ENCODE results near the gene UBE2H. TPM values are rescaled to one million over a fixed set of nuclear protein-coding genes. Genes with fewer than 3 reads are reported as not detected.

Gene UBE2H
- total and polyA plus RNA-seq, 2 donors from 2014 or later: 40.6 to 107 TPM

GRCh38 chr7:129872054-129872453, 80.7 kb downstream of the UBE2H start:
- no peak overlapping the region for H3K27ac ChIP-seq (ENCODE audit: low read depth in 2 of 2, low read length in 2 of 2)
- H3K9me3 ChIP-seq (ENCODE audit: control insufficient read depth in 2 of 3, insufficient read depth in 1 of 3, low read length in 3 of 3): no peaks in the 10 kb centered on the region
- DNase-seq: no peak
- no peaks in the 10 kb centered on the region for H3K36me3 ChIP-seq (ENCODE audit: control insufficient read depth in 2 of 3, insufficient read depth in 3 of 3, low read length in 3 of 3)
- no peak overlapping the region for H3K9ac ChIP-seq (ENCODE audit: low read length in 3 of 3)
- H3K4me3 ChIP-seq (ENCODE audit: low read length in 3 of 3): no peak overlapping the region
- H3K4me1 ChIP-seq (ENCODE audit: control insufficient read depth in 2 of 3, insufficient read depth in 2 of 3, low read depth in 1 of 3, low read length in 3 of 3): peaks cover 0 to 20% (median 5%) of the 10 kb centered on the region in 3 donors
- no peak for FAIRE-seq
- H3K27me3 ChIP-seq (ENCODE audit: control insufficient read depth, insufficient read depth, low read length): no peaks in the 10 kb centered on the region
- no peak for TF ChIP-seq CTCF (IDR thresholded peaks at IDR 0.05; ENCODE audit: borderline replicate concordance, extremely low read depth, insufficient read depth)
- intact Hi-C loops (cut with DNase I): no loop called here

- DNase-seq: no peak
- no peak overlapping the region for H3K27ac ChIP-seq (ENCODE audit: low read depth in 2 of 2, low read length in 2 of 2)
- H3K27me3 ChIP-seq (ENCODE audit: control insufficient read depth, insufficient read depth, low read length): no peaks in the 10 kb centered on the region
- intact Hi-C loops (cut with DNase I): no loop called here
- H3K9me3 ChIP-seq (ENCODE audit: control insufficient read depth in 2 of 3, insufficient read depth in 1 of 3, low read length in 3 of 3): no peaks in the 10 kb centered on the region
- no peak for TF ChIP-seq CTCF (IDR thresholded peaks at IDR 0.05; ENCODE audit: borderline replicate concordance, extremely low read depth, insufficient read depth)
- H3K4me1 ChIP-seq (ENCODE audit: control insufficient read depth in 2 of 3, insufficient read depth in 2 of 3, low read depth in 1 of 3, low read length in 3 of 3): peaks cover 0 to 23% (median 12%) of the 10 kb centered on the region in 3 donors
- FAIRE-seq: no peak
- H3K36me3 ChIP-seq (ENCODE audit: control insufficient read depth in 2 of 3, insufficient read depth in 3 of 3, low read length in 3 of 3): no peaks in the 10 kb centered on the region
- H3K4me3 ChIP-seq (ENCODE audit: low read length in 3 of 3): no peak overlapping the region
- no peak overlapping the region for H3K9ac ChIP-seq (ENCODE audit: low read length in 3 of 3)
Observed at GRCh38 chr7:129870668-129871067, 82.1 kb downstream of the UBE2H start.

- Histone ChIP-seq H3K4me3 (ENCODE audit: low read length in 3 of 3) (no peak overlapping the region), H3K27me3 (ENCODE audit: control insufficient read depth, insufficient read depth, low read length) (no peaks in the 10 kb centered on the region), H3K9me3 (ENCODE audit: control insufficient read depth in 2 of 3, insufficient read depth in 1 of 3, low read length in 3 of 3) (no peaks in the 10 kb centered on the region), H3K4me1 (ENCODE audit: control insufficient read depth in 2 of 3, insufficient read depth in 2 of 3, low read depth in 1 of 3, low read length in 3 of 3) (peaks cover 4 to 40% (median 25%) of the 10 kb centered on the region in 3 donors), H3K27ac (ENCODE audit: low read depth in 2 of 2, low read length in 2 of 2) (peak overlapping the region; percentile 19 to 74), H3K36me3 (ENCODE audit: control insufficient read depth in 2 of 3, insufficient read depth in 3 of 3, low read length in 3 of 3) (no peaks in the 10 kb centered on the region), H3K9ac (ENCODE audit: low read length in 3 of 3) (no peak overlapping the region)
- intact Hi-C loops (cut with DNase I): no loop called here
- no peak for DNase-seq
- TF ChIP-seq CTCF (IDR thresholded peaks at IDR 0.05; ENCODE audit: borderline replicate concordance, extremely low read depth, insufficient read depth): no peak
- no peak for FAIRE-seq
Observed at GRCh38 chr7:129866251-129866650, 86.5 kb downstream of the UBE2H start.

- DNase-seq (no peak), FAIRE-seq (no peak)
- H3K4me1 ChIP-seq (ENCODE audit: control insufficient read depth in 2 of 3, insufficient read depth in 2 of 3, low read depth in 1 of 3, low read length in 3 of 3): peaks cover 4 to 42% (median 23%) of the 10 kb centered on the region in 3 donors
- no peaks in the 10 kb centered on the region for H3K36me3 ChIP-seq (ENCODE audit: control insufficient read depth in 2 of 3, insufficient read depth in 3 of 3, low read length in 3 of 3)
- peak overlapping the region; percentile 19 to 74 for H3K27ac ChIP-seq (ENCODE audit: low read depth in 2 of 2, low read length in 2 of 2)
- H3K27me3 ChIP-seq (ENCODE audit: control insufficient read depth, insufficient read depth, low read length): no peaks in the 10 kb centered on the region
- no peak overlapping the region for H3K9ac ChIP-seq (ENCODE audit: low read length in 3 of 3)
- no peak for TF ChIP-seq CTCF (IDR thresholded peaks at IDR 0.05; ENCODE audit: borderline replicate concordance, extremely low read depth, insufficient read depth)
- intact Hi-C loops (cut with DNase I): no loop called here
- H3K4me3 ChIP-seq (ENCODE audit: low read length in 3 of 3): no peak overlapping the region
- no peaks in the 10 kb centered on the region for H3K9me3 ChIP-seq (ENCODE audit: control insufficient read depth in 2 of 3, insufficient read depth in 1 of 3, low read length in 3 of 3)
Observed at GRCh38 chr7:129865925-129866201, 86.9 kb downstream of the UBE2H start.
